ENCODE data around the gene ESRRG. TPM values are rescaled to one million over a fixed set of nuclear protein-coding genes. Genes with fewer than 3 reads are reported as not detected.

ESRRG gene
- total and polyA plus RNA-seq, 2 donors (not counting 1 experiment from before 2014, with no cell fraction given): 0.06 TPM; not detected in 1

- H3K27ac Mint-ChIP-seq: no peak overlapping the region
- H2AFZ ChIP-seq (ENCODE audit: insufficient read depth, low read depth, low read length, poor library complexity, severe bottlenecking): no peak overlapping the region
- no peak for ATAC-seq (ENCODE audit: low read depth)
- no peak for DNase-seq
- no peak overlapping the region for H3K9ac ChIP-seq (ENCODE audit: low read length)
- no peaks in the 10 kb centered on the region for H3K9me3 ChIP-seq (ENCODE audit: control extremely low read depth in 1 of 3, control insufficient read depth in 2 of 3, insufficient read depth in 1 of 3, low read length in 2 of 3)
- intact Hi-C loops (cut with micrococcal nuclease): no loop called here
- TF ChIP-seq EZH2 (IDR thresholded peaks at IDR 0.05; ENCODE audit: borderline replicate concordance, insufficient read depth, low read depth, low read length, poor library complexity, severe bottlenecking) (no peak), CTCF (IDR thresholded peaks at IDR 0.05) (no peak)
- H3K4me1 Mint-ChIP-seq: no peaks in the 10 kb centered on the region
- H3K27me3 Mint-ChIP-seq: no peaks in the 10 kb centered on the region
- ChIA-PET POLR2A (no interaction called here), CTCF (no interaction called here)
- no peak overlapping the region for H3K4me3 ChIP-seq (ENCODE audit: control extremely low read depth in 1 of 5, extremely low read depth in 1 of 5, insufficient read depth in 1 of 5, low read depth in 2 of 5, low read length in 4 of 5)
- no peaks in the 10 kb centered on the region for H3K4me1 ChIP-seq (ENCODE audit: control insufficient read depth in 2 of 2, insufficient read depth in 2 of 2, low read length in 2 of 2)
- H3K9me3 Mint-ChIP-seq (ENCODE audit: insufficient read depth): no peaks in the 10 kb centered on the region
- no peaks in the 10 kb centered on the region for H3K27me3 ChIP-seq (replicated peaks in 1 of 4; ENCODE audit: control extremely low read depth in 1 of 4, control insufficient read depth in 3 of 4, insufficient read depth in 4 of 4, low read length in 3 of 4)
- no peaks in the 10 kb centered on the region for H3K36me3 ChIP-seq (replicated peaks in 1 of 2; ENCODE audit: control extremely low read depth in 1 of 2, control insufficient read depth in 1 of 2, extremely low read depth in 1 of 2, insufficient read depth in 2 of 2, low read length in 1 of 2)
- H3K79me2 ChIP-seq (ENCODE audit: control insufficient read depth, insufficient read depth, low read length): no peaks in the 10 kb centered on the region
- H4K20me1 ChIP-seq (ENCODE audit: control insufficient read depth, insufficient read depth, low read length, poor library complexity, severe bottlenecking): no peaks in the 10 kb centered on the region
- no peak overlapping the region for H3K27ac ChIP-seq (ENCODE audit: low read length in 2 of 2)
- 87% methylated on average over 3 of the region's 3 CpGs for WGBS (ENCODE audit: insufficient coverage)
- H3K4me3 Mint-ChIP-seq: no peak overlapping the region
- H3K4me2 ChIP-seq (replicated peaks; ENCODE audit: low read depth, low read length, poor library complexity, severe bottlenecking): no peak overlapping the region
Measured at GRCh38 chr1:216640100-216640499, 83.1 kb downstream of the ESRRG start.

GRCh38 chr1:216632980-216633379, 90.2 kb downstream of the ESRRG start:
- no peak overlapping the region for H3K9ac ChIP-seq (ENCODE audit: low read length)
- H3K4me1 ChIP-seq (ENCODE audit: control insufficient read depth in 2 of 2, insufficient read depth in 2 of 2, low read length in 2 of 2): no peaks in the 10 kb centered on the region
- no peak overlapping the region for H3K27ac ChIP-seq (ENCODE audit: low read length in 2 of 2)
- 82% methylated on average over 3 of the region's 3 CpGs for WGBS (ENCODE audit: insufficient coverage)
- no peaks in the 10 kb centered on the region for H4K20me1 ChIP-seq (ENCODE audit: control insufficient read depth, insufficient read depth, low read length, poor library complexity, severe bottlenecking)
- TF ChIP-seq EZH2 (IDR thresholded peaks at IDR 0.05; ENCODE audit: borderline replicate concordance, insufficient read depth, low read depth, low read length, poor library complexity, severe bottlenecking): no peak
- no peak for TF ChIP-seq CTCF (IDR thresholded peaks at IDR 0.05)
- DNase-seq: no peak
- no peaks in the 10 kb centered on the region for H3K9me3 ChIP-seq (ENCODE audit: control extremely low read depth in 1 of 3, control insufficient read depth in 2 of 3, insufficient read depth in 1 of 3, low read length in 2 of 3)
- Mint-ChIP-seq H3K4me3 (no peak overlapping the region), H3K9me3 (ENCODE audit: insufficient read depth) (no peaks in the 10 kb centered on the region), H3K27me3 (no peaks in the 10 kb centered on the region), H3K27ac (no peak overlapping the region), H3K4me1 (no peaks in the 10 kb centered on the region)
- H3K79me2 ChIP-seq (ENCODE audit: control insufficient read depth, insufficient read depth, low read length): no peaks in the 10 kb centered on the region
- H3K4me2 ChIP-seq (replicated peaks; ENCODE audit: low read depth, low read length, poor library complexity, severe bottlenecking): no peak overlapping the region
- no peaks in the 10 kb centered on the region for H3K36me3 ChIP-seq (replicated peaks in 1 of 2; ENCODE audit: control extremely low read depth in 1 of 2, control insufficient read depth in 1 of 2, extremely low read depth in 1 of 2, insufficient read depth in 2 of 2, low read length in 1 of 2)
- ATAC-seq (ENCODE audit: low read depth): no peak
- CTCF ChIA-PET: no interaction called here
- POLR2A ChIA-PET: no interaction called here
- intact Hi-C loops (cut with micrococcal nuclease): no loop called here
- no peaks in the 10 kb centered on the region for H3K27me3 ChIP-seq (replicated peaks in 1 of 4; ENCODE audit: control extremely low read depth in 1 of 4, control insufficient read depth in 3 of 4, insufficient read depth in 4 of 4, low read length in 3 of 4)
- H2AFZ ChIP-seq (ENCODE audit: insufficient read depth, low read depth, low read length, poor library complexity, severe bottlenecking): no peak overlapping the region
- no peak overlapping the region for H3K4me3 ChIP-seq (ENCODE audit: control extremely low read depth in 1 of 5, extremely low read depth in 1 of 5, insufficient read depth in 1 of 5, low read depth in 2 of 5, low read length in 4 of 5)
